GM12878 (cell line): ENCODE data around the gene NXN. TPM values are rescaled to one million over a fixed set of nuclear protein-coding genes. Genes with fewer than 3 reads are reported as not detected.

Experiments
- DPF2 ChIP-seq: fragments of 450-650 bp; IDR thresholded peaks from 2 replicates; pipeline ENCODE4 v1.6.1; 2017; ENCODE audit warnings: mild to moderate bottlenecking
- GABPA ChIP-seq: IDR thresholded peaks from 2 replicates; pipeline ENCODE4 v1.6.1; 2014; ENCODE audit warnings: antibody characterized with exemption, low read depth, mild to moderate bottlenecking, inconsistent platforms
- TCF3 ChIP-seq: IDR thresholded peaks from 2 replicates; pipeline ENCODE4 v1.6.1; 2012; ENCODE audit warnings: low read depth, mild to moderate bottlenecking, low read length, borderline replicate concordance; ENCODE audit not compliant: insufficient read depth
- ZSCAN29 ChIP-seq: fragments of 450-650 bp; IDR thresholded peaks from 2 replicates; pipeline ENCODE4 v1.6.1; 2017; ENCODE audit warnings: mild to moderate bottlenecking, moderate library complexity
- polyA plus RNA-seq, 11 experiments: library from polyadenylated mRNA; depleted of rRNA in 4 of 11; unstranded in 6 of 11; stranded (reverse) in 5 of 11; fragments of >200 nt; fragmentation: Nextera tagmentation in 4 of 11; fragmentation: Illumina TruSeq in 1 of 11; extraction: Ambion mirVana in 4 of 11; extraction: Trizol in 1 of 11; gene quantifications; 1 replicate in 1 of 11; 2 replicates in 10 of 11; pipeline versions ENCODE4 v1.2.1 to v1.2.3, GENCODE V29; 2011 to 2016; ENCODE audit warnings: inconsistent platforms in 2 of 11, missing spikeins in 2 of 11, low read depth in 1 of 11
- total RNA-seq, 4 experiments: library from RNA; depleted of rRNA in 3 of 4; stranded (reverse); fragments of >200 nt in 3 of 4; fragmentation: Illumina TruSeq in 1 of 4; extraction: Trizol in 1 of 4; gene quantifications; 2 replicates each; pipeline versions ENCODE4 v1.2.1 to v1.2.3, GENCODE V29; 2013 to 2021
- TF ChIP-seq, protein P1 (sequence below): fragments of 450-650 bp; formaldehyde crosslinking; IDR thresholded peaks from 2 replicates; pipeline ENCODE4 v1.4.0; 2020; ENCODE audit warnings: mild to moderate bottlenecking, moderate library complexity
- TF ChIP-seq, protein P2 (sequence below): fragments of 450-650 bp; IDR thresholded peaks from 2 replicates; pipeline ENCODE4 v1.6.1; 2017; ENCODE audit warnings: antibody characterized with exemption, mild to moderate bottlenecking, moderate library complexity
- TF ChIP-seq, protein P3 (sequence below): fragments of 450-650 bp; IDR thresholded peaks from 2 replicates; pipeline ENCODE4 v1.6.1; 2017; ENCODE audit warnings: mild to moderate bottlenecking, moderate library complexity
- TF ChIP-seq, protein P4 (sequence below): IDR thresholded peaks from 2 replicates; pipeline ENCODE4 v1.6.1; 2011; ENCODE audit warnings: low read depth, low read length, improper control_type of control experiment, borderline replicate concordance
- TF ChIP-seq, protein P5 (sequence below): IDR thresholded peaks from 2 replicates; pipeline ENCODE4 v1.6.1; 2012; ENCODE audit warnings: mild to moderate bottlenecking, low read depth, low read length

The NXN gene
- total and polyA plus RNA-seq, 10 of the 15 experiments (the other 5 are each of a cell fraction or from before 2014, with no cell fraction given), result 0.04 to 1.2 (median 0.30) TPM

DNA sequence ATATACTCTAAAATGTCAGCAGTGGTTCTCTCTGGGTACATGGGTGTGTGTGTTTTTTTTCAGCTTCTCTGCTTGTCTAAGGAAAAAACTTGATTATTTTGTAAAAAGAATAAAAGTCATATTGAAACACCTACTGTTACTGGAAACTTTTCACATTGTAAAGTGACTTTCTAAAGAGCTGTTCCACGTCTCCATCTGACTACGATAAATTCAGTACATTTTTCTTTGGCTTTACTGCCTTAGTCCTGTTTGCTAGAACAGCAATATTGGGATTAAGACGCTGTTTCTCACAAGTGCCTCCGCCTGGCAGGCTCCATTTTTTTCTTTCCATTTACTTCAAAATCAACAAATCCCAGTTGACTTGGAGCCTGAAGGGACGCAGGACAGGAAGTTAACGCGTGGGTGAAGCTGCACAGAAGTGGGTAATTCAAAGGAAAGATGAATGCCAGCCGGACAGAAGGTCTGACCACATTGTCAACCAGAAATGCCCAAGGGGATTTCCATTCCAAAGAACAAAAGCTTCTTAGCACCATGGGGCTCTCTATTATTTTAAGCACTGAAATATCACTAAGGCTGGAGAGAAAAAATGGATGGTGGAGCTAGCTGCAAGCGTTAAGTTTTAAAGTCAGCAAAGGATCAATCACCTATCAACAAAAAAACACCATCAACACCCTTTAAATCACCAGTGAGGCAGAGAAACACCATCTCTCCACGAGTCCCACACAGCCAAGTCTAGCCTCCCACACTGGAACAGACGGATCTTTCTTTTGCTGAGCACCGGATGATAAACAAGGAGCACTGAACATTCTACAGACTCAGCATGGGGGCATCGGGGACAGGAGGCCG lies 205.9 kb downstream of the NXN start (continued):
- TF ChIP-seq, protein P1, sequence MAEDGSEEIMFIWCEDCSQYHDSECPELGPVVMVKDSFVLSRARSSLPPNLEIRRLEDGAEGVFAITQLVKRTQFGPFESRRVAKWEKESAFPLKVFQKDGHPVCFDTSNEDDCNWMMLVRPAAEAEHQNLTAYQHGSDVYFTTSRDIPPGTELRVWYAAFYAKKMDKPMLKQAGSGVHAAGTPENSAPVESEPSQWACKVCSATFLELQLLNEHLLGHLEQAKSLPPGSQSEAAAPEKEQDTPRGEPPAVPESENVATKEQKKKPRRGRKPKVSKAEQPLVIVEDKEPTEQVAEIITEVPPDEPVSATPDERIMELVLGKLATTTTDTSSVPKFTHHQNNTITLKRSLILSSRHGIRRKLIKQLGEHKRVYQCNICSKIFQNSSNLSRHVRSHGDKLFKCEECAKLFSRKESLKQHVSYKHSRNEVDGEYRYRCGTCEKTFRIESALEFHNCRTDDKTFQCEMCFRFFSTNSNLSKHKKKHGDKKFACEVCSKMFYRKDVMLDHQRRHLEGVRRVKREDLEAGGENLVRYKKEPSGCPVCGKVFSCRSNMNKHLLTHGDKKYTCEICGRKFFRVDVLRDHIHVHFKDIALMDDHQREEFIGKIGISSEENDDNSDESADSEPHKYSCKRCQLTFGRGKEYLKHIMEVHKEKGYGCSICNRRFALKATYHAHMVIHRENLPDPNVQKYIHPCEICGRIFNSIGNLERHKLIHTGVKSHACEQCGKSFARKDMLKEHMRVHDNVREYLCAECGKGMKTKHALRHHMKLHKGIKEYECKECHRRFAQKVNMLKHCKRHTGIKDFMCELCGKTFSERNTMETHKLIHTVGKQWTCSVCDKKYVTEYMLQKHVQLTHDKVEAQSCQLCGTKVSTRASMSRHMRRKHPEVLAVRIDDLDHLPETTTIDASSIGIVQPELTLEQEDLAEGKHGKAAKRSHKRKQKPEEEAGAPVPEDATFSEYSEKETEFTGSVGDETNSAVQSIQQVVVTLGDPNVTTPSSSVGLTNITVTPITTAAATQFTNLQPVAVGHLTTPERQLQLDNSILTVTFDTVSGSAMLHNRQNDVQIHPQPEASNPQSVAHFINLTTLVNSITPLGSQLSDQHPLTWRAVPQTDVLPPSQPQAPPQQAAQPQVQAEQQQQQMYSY (CRISPR knock-in tag), result no peak
- TF ChIP-seq, protein P2, sequence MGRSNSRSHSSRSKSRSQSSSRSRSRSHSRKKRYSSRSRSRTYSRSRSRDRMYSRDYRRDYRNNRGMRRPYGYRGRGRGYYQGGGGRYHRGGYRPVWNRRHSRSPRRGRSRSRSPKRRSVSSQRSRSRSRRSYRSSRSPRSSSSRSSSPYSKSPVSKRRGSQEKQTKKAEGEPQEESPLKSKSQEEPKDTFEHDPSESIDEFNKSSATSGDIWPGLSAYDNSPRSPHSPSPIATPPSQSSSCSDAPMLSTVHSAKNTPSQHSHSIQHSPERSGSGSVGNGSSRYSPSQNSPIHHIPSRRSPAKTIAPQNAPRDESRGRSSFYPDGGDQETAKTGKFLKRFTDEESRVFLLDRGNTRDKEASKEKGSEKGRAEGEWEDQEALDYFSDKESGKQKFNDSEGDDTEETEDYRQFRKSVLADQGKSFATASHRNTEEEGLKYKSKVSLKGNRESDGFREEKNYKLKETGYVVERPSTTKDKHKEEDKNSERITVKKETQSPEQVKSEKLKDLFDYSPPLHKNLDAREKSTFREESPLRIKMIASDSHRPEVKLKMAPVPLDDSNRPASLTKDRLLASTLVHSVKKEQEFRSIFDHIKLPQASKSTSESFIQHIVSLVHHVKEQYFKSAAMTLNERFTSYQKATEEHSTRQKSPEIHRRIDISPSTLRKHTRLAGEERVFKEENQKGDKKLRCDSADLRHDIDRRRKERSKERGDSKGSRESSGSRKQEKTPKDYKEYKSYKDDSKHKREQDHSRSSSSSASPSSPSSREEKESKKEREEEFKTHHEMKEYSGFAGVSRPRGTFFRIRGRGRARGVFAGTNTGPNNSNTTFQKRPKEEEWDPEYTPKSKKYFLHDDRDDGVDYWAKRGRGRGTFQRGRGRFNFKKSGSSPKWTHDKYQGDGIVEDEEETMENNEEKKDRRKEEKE, result no peak
- TF ChIP-seq TCF3 (no peak), DPF2 (no peak), GABPA (no peak), ZSCAN29 (no peak)
- TF ChIP-seq, protein P3, sequence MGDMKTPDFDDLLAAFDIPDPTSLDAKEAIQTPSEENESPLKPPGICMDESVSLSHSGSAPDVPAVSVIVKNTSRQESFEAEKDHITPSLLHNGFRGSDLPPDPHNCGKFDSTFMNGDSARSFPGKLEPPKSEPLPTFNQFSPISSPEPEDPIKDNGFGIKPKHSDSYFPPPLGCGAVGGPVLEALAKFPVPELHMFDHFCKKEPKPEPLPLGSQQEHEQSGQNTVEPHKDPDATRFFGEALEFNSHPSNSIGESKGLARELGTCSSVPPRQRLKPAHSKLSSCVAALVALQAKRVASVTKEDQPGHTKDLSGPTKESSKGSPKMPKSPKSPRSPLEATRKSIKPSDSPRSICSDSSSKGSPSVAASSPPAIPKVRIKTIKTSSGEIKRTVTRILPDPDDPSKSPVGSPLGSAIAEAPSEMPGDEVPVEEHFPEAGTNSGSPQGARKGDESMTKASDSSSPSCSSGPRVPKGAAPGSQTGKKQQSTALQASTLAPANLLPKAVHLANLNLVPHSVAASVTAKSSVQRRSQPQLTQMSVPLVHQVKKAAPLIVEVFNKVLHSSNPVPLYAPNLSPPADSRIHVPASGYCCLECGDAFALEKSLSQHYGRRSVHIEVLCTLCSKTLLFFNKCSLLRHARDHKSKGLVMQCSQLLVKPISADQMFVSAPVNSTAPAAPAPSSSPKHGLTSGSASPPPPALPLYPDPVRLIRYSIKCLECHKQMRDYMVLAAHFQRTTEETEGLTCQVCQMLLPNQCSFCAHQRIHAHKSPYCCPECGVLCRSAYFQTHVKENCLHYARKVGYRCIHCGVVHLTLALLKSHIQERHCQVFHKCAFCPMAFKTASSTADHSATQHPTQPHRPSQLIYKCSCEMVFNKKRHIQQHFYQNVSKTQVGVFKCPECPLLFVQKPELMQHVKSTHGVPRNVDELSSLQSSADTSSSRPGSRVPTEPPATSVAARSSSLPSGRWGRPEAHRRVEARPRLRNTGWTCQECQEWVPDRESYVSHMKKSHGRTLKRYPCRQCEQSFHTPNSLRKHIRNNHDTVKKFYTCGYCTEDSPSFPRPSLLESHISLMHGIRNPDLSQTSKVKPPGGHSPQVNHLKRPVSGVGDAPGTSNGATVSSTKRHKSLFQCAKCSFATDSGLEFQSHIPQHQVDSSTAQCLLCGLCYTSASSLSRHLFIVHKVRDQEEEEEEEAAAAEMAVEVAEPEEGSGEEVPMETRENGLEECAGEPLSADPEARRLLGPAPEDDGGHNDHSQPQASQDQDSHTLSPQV, result no peak
- TF ChIP-seq, protein P4, sequence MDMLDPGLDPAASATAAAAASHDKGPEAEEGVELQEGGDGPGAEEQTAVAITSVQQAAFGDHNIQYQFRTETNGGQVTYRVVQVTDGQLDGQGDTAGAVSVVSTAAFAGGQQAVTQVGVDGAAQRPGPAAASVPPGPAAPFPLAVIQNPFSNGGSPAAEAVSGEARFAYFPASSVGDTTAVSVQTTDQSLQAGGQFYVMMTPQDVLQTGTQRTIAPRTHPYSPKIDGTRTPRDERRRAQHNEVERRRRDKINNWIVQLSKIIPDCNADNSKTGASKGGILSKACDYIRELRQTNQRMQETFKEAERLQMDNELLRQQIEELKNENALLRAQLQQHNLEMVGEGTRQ, result no peak
- TF ChIP-seq, protein P5, sequence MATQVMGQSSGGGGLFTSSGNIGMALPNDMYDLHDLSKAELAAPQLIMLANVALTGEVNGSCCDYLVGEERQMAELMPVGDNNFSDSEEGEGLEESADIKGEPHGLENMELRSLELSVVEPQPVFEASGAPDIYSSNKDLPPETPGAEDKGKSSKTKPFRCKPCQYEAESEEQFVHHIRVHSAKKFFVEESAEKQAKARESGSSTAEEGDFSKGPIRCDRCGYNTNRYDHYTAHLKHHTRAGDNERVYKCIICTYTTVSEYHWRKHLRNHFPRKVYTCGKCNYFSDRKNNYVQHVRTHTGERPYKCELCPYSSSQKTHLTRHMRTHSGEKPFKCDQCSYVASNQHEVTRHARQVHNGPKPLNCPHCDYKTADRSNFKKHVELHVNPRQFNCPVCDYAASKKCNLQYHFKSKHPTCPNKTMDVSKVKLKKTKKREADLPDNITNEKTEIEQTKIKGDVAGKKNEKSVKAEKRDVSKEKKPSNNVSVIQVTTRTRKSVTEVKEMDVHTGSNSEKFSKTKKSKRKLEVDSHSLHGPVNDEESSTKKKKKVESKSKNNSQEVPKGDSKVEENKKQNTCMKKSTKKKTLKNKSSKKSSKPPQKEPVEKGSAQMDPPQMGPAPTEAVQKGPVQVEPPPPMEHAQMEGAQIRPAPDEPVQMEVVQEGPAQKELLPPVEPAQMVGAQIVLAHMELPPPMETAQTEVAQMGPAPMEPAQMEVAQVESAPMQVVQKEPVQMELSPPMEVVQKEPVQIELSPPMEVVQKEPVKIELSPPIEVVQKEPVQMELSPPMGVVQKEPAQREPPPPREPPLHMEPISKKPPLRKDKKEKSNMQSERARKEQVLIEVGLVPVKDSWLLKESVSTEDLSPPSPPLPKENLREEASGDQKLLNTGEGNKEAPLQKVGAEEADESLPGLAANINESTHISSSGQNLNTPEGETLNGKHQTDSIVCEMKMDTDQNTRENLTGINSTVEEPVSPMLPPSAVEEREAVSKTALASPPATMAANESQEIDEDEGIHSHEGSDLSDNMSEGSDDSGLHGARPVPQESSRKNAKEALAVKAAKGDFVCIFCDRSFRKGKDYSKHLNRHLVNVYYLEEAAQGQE, result no peak
